SJCRH30 (cell line): ENCODE measurements around the gene WIF1. TPM values are rescaled to one million over a fixed set of nuclear protein-coding genes. Genes with fewer than 3 reads are reported as not detected.

Experiments used
- DNase-seq, 2 experiments: peaks; one replicate each; pipeline ENCODE4 v3.0.0-alpha.2; 2015 to 2020
- H3K27ac ChIP-seq: fragments of 250-450 bp; sonication (Bioruptor Pico); 2 replicates; pipeline ENCODE4 v1.5.1; 2020; ENCODE audit warnings: mild to moderate bottlenecking, moderate library complexity
- H3K27me3 ChIP-seq: fragments of 250-450 bp; sonication (Bioruptor Pico); 2 replicates; pipeline ENCODE4 v1.5.1; 2020; ENCODE audit warnings: mild to moderate bottlenecking, moderate library complexity
- H3K36me3 ChIP-seq: fragments of 250-450 bp; sonication (Bioruptor Pico); 2 replicates; pipeline ENCODE4 v1.5.1; 2020; ENCODE audit warnings: mild to moderate bottlenecking, moderate library complexity
- H3K4me1 ChIP-seq: fragments of 250-450 bp; sonication (Bioruptor Pico); 2 replicates; pipeline ENCODE4 v1.5.1; 2020; ENCODE audit warnings: mild to moderate bottlenecking, moderate library complexity
- H3K4me3 ChIP-seq: fragments of 250-450 bp; sonication (Bioruptor Pico); 2 replicates; pipeline ENCODE4 v1.5.1; 2020; ENCODE audit warnings: mild to moderate bottlenecking, moderate library complexity
- H3K9me3 ChIP-seq: fragments of 250-450 bp; sonication (Bioruptor Pico); replicated peaks from 2 replicates; pipeline ENCODE4 v1.5.1; 2020; ENCODE audit warnings: mild to moderate bottlenecking, moderate library complexity
- total RNA-seq: library from RNA; depleted of rRNA; stranded (reverse); fragments of >200 nt; shearing (Covaris generic); gene quantifications from 2 replicates; pipeline ENCODE4 v1.2.3, GENCODE V29; 2014; rRNA removed

WIF1 gene
- total RNA-seq, 1 experiment from 2014 or later = not detected

GRCh38 chr12:65022960-65023359, 98.1 kb downstream of the WIF1 start:
- Histone ChIP-seq H3K27ac (no peak overlapping the region), H3K4me1 (peaks cover 35% of the 10 kb centered on the region), H3K9me3 (peaks cover 4% of the 10 kb centered on the region; the same call in 1 of the 2 replicates), H3K36me3 (no peaks in the 10 kb centered on the region), H3K4me3 (no peak overlapping the region), H3K27me3 (no peaks in the 10 kb centered on the region)
- peak in 1 of 2 experiments; percentile 45 for DNase-seq

- DNase-seq = no peak
- H3K27ac ChIP-seq = no peak overlapping the region
- peaks cover 35% of the 10 kb centered on the region for H3K4me1 ChIP-seq
- no peaks in the 10 kb centered on the region for H3K36me3 ChIP-seq
- H3K9me3 ChIP-seq = peaks cover 4% of the 10 kb centered on the region; the same call in 1 of the 2 replicates
- no peaks in the 10 kb centered on the region for H3K27me3 ChIP-seq
- H3K4me3 ChIP-seq = no peak overlapping the region
Measured at GRCh38 chr12:65022421-65022820, 98.7 kb downstream of the WIF1 start.

- Histone ChIP-seq H3K27ac (peak overlapping the region; percentile 88), H3K9me3 (no peaks in the 10 kb centered on the region; the same call in 1 of the 2 replicates), H3K36me3 (no peaks in the 10 kb centered on the region), H3K27me3 (no peaks in the 10 kb centered on the region), H3K4me3 (no peak overlapping the region; the same call in 1 of the 2 replicates), H3K4me1 (peaks cover 35% of the 10 kb centered on the region)
- peak; percentile 92 to 97 for DNase-seq
Measured at GRCh38 chr12:65019696-65020234, 101.3 kb downstream of the WIF1 start.

- DNase-seq = no peak
- Histone ChIP-seq H3K27me3 (no peaks in the 10 kb centered on the region), H3K27ac (no peak overlapping the region), H3K9me3 (no peaks in the 10 kb centered on the region; the same call in 1 of the 2 replicates), H3K36me3 (no peaks in the 10 kb centered on the region), H3K4me3 (no peak overlapping the region), H3K4me1 (peaks cover 20% of the 10 kb centered on the region)
Measured at GRCh38 chr12:65016881-65017650, 104.0 kb downstream of the WIF1 start.

- Histone ChIP-seq H3K36me3 (no peaks in the 10 kb centered on the region), H3K27ac (no peak overlapping the region), H3K4me1 (peaks cover 20% of the 10 kb centered on the region), H3K27me3 (no peaks in the 10 kb centered on the region), H3K4me3 (no peak overlapping the region), H3K9me3 (no peaks in the 10 kb centered on the region; the same call in 1 of the 2 replicates)
- no peak for DNase-seq
Measured at GRCh38 chr12:65015850-65016249, 105.3 kb downstream of the WIF1 start.

GRCh38 chr12:65014504-65015271, 106.4 kb downstream of the WIF1 start:
- no peak for DNase-seq
- Histone ChIP-seq H3K27ac (no peak overlapping the region), H3K27me3 (no peaks in the 10 kb centered on the region), H3K4me1 (peaks cover 11% of the 10 kb centered on the region), H3K4me3 (no peak overlapping the region), H3K9me3 (no peaks in the 10 kb centered on the region), H3K36me3 (no peaks in the 10 kb centered on the region)

GRCh38 chr12:65010437-65010836, 110.7 kb downstream of the WIF1 start:
- H3K36me3 ChIP-seq = no peaks in the 10 kb centered on the region
- H3K27me3 ChIP-seq = no peaks in the 10 kb centered on the region
- no peaks in the 10 kb centered on the region for H3K9me3 ChIP-seq
- H3K27ac ChIP-seq = no peak overlapping the region
- no peak overlapping the region for H3K4me3 ChIP-seq
- no peaks in the 10 kb centered on the region for H3K4me1 ChIP-seq
- DNase-seq = no peak

- Histone ChIP-seq H3K4me3 (no peak overlapping the region), H3K4me1 (peaks cover 11% of the 10 kb centered on the region), H3K36me3 (no peaks in the 10 kb centered on the region), H3K27ac (no peak overlapping the region), H3K9me3 (no peaks in the 10 kb centered on the region), H3K27me3 (no peaks in the 10 kb centered on the region)
- no peak for DNase-seq
Measured at GRCh38 chr12:65005716-65006115, 115.4 kb downstream of the WIF1 start.

GRCh38 chr12:65004270-65004669, 116.8 kb downstream of the WIF1 start:
- peaks cover 11% of the 10 kb centered on the region for H3K4me1 ChIP-seq
- peak in 1 of 2 experiments; percentile 45 for DNase-seq
- no peak overlapping the region for H3K4me3 ChIP-seq
- no peaks in the 10 kb centered on the region for H3K36me3 ChIP-seq
- peak overlapping the region; percentile 45 for H3K27ac ChIP-seq
- H3K27me3 ChIP-seq = no peaks in the 10 kb centered on the region
- H3K9me3 ChIP-seq = no peaks in the 10 kb centered on the region

Other genes starting within 250 kb of the WIF1 start
- 32.5 and 36.8 TPM in 2 replicates for gene LEMD3, start 48.3 kb upstream of the WIF1 start, total RNA-seq
- gene MSRB3, start 157.4 kb upstream of the WIF1 start, total RNA-seq = 16.5 and 19.1 TPM in 2 replicates